Occipital lobe (tissue), 2 donors: ENCODE results near the gene RNF214. TPM values are rescaled to one million over a fixed set of nuclear protein-coding genes. Genes with fewer than 3 reads are reported as not detected.
A peak's percentile ranks its signal among the peaks of the same experiment; 100 is the strongest.

Experiments used
- DNase-seq: peaks from one replicate; lab custom pipeline; 2025; lab: John Stamatoyannopoulos, UW
- total RNA-seq: library from RNA; depleted of rRNA; stranded (reverse); fragments of >200 nt; gene quantifications from one replicate; pipeline ENCODE4 v1.2.3, GENCODE V29; 2014

RNF214 gene
- total RNA-seq, 1 donor from 2014 or later: 16.4 TPM

DNA sequence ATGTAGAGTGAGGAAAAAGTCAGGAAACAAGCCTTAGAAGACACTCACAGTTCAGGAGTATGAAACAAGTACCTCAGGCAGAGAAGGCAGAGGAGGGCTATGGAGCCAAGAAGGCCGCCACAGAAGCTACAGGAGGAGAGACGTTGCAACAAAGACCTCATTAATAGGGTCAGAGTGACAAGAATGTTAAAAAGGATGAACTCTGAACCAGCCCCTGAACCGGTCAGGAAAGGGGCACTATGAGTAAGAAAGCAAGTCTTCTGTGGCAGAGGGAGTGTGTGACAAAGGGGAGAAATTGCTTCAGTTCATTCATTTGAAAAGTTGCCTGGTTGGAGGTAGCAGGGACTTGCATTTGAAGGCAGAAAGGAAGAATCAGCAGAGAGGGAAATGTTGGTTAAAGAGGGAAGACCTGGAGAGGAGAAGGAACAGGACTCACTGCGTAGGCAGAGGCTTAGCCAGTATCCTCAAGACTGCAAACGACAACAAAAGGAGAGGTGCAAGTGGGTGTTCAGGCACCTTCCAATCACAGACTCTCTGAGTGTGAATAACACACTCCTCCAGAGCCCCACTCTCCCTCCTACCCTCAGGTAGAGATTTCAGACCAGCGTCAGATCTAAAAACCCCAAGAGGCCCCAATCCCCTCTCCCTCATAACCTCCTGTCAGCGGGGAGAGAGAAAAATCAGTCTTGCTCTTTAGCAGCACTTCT is 17.9 kb upstream of the RNF214 start:
- no peak for DNase-seq

DNA sequence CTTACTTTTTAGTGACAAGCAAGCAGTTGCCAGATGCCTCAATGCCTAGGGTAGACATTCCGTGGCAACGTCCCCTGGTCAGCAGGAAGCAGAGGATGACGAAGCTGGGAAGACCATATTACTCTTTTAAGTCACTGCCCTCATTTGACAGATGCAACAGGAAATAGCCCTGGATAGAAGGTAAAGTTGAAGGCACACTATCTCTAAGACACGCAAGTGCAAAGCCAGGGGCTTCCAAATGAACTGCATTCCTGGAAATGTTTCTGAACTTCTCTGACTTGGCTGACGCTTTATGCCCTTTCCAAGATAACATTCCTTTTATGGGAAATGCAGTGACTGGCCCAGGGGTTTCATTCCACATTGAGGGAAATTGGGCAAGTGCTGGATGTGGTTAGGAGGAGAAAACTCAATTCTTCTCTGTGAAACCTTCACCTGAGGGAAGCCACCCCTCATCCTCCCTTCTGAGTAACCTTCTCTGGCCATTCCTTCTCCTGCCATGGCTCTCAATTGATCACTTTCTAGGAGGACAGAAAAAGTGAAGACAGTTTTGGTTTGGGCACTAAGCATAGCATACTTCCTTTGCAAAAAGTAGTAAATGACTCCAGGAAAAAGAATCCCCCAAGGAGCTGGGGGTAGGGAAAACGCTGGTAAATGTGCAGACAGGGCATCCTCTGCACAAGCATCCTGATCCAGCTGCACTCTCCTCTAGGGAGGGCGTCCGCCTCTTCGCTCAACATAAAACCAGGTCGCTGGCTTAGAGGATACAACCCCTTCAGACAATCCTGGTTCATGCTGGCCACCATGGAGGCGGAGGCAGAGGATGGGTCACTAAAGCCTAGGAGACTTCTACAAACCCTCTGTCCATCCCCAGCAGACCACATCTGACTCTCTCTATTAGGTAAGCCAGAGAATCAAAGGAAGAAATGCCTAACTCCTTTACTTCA is 15.1 kb upstream of the RNF214 start:
- DNase-seq: no peak

DNA sequence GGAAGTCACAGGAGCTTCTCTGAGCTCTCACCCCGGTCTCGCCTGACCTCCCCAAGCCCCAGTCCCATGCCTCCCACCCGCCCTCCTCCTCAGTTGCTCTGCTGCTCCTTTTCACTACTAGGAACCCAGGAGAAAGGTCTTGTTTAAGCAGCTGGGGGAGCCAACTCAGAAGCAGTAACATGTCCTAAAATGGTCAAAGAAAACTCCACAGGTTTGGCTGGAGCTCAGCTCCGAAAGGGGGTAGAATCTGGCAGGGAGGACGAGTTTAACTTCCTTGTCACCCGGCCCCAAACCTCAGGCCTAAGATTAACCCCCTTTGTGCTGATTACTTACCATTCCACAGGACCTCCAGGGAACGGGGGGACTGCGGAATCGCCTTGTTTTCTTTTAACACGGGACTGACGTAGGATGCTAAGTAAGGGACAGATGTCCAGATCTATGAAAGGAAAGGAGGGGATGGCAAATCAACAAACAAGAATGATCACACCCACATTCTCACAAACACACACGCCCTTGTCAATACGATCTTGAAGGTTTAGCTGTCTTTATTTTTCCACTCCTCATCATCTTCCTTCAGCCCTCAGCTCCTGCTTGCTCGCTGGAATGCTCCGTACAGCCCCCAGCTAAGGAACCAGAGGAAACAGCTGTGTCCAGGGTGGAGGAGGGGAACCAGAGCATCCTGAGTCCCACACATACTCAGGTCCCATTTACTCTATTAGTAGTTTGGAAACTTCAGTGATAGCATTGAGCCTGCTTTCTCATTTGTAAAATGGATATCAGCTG is 14.1 kb upstream of the RNF214 start:
- DNase-seq: no peak

DNA sequence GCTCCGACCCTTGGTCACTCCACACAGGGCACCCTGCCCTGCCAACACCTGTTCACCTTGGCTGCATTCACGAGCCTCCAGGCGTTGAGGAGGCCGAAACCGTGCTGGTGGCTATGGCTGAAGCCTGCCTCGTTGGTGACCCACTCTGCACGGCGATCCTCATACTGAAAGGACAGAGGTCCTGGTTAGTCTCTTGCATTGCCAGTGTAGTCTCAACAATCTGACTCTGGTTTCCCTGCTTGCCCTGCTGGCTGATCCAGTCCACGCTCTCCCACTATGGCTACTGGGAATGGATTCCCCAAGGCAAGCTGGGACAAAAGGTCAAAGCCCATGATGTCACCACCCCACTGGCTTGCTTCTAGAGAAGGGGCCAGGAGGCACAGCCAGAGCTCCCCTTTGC is 13.5 kb upstream of the RNF214 start:
- DNase-seq: no peak

DNA sequence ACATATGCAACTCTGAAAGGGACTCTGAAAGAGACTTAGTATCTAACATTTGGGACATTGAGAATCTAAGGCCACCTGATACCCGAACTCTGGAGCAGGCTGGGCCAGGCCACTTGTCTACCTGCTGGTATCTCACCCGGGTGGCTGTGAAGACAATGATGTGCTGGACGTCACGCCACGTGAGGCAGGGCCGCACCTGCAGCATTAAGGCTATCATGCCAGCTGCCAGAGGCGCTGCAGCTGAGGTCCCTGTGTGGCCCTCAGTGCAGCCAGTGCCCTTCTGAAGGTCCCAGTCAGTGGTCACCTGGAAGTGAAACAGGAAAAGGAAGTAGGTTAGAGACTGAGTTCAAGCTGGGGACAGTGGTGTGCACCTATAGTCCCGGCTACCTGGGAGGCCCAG is 13.0 kb upstream of the RNF214 start:
- DNase-seq: no peak

DNA sequence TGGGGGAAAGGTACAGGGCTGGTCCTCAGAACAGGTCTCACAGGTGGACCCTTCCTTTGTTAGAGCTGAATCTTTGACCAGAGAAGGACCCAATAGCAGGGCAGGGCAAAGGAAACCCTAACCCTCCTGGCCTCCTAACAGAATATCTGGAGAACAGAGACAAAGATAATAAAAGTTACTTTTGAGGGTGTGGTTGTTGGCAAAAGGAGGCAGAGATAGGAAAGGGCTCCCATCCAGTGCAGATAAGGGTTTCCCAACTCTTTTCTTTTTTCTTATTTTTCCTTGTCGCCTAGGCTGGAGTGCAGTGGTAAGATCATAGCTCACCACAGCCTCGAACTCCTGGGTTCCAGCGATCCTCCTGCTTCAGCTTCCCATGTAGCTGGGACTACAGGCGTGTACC is 12.5 kb upstream of the RNF214 start:
- DNase-seq: no peak

DNA sequence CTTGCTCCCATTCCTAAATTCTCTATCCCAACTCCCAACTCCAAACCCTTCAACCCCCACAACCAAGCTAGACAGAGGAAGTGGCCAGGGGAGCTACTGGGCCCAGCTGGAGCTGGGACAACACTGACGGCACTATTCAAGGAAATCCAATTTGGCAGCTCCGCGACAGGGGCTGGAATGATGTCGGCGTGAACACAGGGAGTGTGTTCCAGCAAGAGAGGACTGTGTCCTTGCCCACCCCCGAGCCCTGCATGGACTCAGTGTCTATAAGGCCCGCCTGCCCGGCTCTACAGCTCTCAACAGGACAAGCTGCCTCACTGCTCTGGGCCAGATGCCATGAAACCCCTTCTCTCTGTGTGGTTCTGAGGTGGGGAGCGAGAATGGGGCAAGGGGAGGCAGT is 11.9 kb upstream of the RNF214 start:
- no peak for DNase-seq

DNA sequence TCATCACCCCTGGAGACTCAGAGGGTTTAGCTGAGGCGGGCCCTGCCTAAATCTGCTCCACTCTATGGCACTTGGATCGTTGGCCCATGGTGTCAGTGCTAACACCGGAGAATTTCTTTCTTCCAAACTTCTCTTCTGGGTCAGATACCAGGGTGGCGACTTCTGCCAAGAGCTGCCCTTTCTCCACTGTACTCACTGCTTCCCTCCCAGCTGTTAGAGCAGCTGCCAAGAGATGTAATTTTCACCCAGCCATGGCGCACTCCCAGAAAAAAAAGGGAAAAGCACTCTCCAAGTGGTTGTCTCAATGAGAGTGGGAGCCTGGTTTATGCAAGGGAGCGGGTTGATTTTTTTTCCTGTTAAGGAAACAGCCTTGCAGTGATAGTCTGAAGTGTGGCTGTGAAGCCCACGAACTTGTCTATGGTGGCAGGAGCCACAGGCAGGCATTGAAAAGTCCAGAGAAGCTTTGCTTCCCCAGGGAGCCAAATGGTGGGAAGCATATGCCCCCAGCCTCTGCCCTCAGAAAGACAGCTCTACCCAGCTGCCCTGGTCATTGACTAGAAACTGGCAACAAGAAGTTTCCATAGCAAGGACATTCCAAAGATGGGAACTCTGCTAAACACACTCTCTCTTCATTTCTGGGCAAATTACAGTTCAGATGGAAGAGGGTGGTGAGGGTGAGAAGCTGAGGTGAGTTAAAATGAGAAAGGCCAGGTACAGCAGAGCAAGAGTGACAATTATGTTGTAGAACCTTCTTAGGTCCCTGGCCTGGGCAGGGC is 11.3 kb upstream of the RNF214 start:
- DNase-seq: no peak

DNA sequence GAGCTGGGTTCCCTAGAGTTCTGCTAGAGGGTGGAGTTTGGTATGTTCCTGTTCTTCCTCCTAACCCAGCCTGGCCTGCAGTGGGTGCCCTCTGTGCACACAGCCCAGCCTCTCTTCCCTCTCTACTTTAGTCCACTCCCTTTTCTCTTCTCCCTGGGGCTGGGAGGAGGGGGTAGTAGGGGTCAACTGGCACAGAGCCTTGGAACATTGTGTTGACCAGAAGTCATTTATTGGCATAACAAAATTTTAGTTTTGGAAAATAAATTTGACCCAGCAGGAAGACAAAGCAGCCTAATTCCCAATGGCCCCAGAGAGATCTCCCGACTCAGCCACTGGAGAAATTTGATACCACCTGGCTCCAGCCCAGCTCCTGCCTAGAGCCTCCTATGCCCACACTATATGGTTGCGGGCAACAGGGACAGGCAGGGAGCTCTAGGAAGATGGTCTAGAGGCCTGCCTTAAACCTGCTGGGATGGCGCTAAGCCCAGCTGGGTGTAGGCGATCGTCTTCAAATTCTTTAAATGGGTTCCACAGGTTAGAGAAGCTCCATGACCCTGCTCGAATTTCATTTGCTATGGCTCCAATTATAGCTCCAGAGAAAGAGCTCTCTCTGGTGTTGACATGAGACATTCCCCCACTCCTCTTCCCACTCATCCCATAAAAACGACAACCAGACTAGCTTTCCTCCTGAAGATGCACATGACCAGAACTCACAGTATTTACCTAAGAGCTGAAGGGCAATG is 10.5 kb upstream of the RNF214 start:
- no peak for DNase-seq

DNA sequence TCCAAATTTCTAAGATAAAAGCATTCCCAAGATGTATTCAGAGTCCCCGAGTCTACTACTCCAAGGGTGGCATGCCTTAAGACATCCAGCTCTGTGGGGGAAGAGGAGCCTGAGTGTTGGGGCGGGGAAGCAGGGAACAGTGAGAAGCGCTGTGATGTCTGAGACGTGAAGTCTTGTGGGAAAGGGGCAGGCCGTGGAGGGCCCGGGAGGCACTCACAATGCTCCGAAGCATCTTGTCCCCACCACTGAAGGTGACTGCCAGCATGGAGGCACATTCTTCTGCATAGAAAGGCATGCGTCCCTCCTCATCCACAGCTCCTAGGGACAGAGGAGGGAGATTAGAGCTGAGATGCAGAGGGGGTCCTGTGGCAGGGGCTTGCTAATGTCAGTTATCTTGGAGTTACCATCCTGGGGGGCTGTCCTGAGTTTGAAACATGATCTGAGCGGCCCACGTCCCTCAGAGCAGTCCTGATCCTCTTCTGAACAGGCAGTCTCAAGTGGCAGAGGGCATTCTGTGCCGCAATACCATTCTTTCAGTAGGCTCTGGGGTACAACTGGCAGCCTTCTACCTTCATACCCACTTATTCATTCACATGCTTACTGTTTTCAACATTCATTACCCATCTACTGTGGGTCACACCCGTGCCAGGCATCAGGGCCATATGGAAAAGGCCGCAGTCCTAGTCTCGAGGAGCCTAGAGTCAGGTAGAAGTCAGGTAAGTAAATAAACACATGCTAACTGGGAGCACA is 9.3 kb upstream of the RNF214 start:
- no peak for DNase-seq

DNA sequence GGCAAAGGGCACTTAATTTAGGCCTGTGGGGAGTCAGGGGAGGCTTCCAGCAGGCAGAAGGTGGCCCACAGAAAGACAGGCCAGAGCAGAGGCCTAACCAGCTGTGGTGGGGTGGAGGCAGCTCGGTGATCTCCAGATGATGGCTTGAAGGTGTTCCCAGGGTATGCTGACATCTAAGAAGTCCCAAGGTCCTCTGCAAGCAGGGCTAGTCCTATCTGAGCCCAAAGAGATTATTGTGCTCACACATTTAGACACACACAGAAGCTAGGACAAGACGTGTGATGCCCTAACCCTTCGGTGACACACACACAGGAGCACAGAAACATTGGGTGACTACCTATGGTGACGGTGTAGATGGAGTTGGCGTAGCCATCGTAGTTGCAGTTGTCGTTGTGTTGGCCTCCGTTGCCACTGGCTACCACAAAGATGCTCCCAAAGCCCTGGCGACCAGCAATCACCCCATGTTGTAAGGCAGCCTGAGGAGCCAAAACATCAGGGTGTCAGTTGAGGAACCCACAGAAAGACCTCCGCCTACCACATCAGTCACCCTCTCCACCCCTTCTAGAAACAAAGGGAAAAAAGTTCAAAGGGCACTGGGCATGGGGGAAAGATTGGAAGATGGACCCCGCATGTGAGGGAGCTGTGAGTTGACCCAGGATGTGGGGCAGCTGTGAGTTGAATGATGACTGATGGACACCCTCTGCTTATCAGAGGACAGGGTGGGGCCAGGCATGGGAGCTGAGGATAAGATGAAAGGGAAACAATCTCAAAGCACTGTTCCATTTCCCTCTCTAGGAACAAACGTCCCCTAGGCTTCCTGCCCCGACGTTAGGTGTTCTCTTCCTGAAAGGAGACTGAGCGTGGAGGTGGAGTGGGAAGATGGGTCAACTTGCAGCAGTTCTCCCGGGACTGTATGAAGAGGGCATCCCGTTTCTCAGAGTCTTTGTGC is 8.5 kb upstream of the RNF214 start:
- DNase-seq: no peak

DNA sequence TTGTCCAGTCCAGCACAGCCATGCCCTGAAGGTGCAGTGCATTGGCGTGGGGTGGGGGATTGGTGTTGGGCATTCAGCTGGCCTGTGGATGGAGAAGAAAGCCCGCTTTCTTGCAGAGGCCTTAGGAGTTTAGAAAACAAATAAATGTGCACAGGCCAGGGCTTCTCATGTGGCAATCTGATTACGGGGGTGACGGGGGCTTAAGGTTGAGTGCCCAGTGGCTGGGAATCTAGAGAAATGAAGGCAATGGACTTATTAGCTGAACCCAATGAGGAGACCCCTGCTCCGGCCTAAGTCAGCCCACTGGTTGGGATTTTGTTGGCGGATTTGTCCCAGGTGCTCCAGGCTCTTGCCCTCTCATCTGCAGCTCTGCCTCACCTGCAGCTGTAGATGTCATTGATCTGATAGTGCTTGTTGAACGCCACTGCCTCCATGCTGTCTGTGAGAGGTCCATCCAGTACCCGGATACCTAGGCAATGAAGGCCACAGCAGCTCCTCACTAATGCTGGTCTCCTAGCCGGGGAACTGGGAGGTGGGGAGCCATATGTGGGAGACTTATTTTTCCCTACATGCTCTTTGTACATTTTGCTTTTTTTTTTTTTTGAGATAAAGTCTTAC is 6.8 kb upstream of the RNF214 start:
- DNase-seq: no peak

DNA sequence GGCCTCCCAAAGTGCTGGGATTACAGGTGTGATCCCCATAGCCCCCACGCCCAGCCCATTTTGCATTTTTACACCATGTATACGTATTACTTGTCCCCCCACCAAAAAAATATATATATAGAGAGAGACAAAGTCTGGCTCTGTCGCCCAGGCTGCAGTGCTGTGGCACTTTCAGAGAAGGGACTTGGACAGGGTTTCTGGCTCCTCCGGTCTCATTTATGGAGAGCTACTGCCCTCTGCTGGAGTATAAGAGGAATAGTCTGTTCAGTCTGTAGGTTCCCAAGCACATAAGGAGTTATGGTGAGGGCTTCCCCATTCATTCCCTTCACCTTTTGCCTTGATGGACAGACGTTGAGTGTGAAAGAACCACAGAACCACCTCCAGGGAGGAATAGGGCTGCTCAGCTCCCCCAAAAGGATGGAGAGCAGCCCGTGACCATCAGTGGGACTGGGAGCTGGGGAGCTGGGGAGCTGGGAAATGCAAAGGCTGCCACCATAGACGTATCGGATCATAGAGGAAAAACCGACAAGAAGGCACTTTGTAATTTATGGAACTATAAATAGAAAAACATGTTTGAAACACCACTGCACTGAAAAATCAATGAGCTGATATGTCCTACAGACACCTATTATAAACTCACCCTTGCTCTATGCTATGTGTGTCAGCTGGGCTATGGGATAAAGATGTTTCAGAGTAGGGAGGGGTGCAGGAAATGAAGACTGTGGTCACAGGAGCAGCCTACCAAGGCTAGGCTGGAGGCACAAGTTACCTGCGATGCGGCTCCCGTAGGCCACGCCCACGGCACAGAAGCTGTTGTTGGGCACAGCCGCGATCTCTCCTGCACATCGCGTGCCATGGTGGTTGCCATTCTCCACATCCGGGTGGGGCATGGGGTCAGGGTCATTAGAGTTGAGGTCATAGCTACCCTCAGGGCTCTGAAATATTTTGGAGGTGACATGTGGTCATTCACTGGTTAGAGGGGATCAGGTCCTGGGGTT is 5.8 kb upstream of the RNF214 start:
- DNase-seq: peak; percentile 35

DNA sequence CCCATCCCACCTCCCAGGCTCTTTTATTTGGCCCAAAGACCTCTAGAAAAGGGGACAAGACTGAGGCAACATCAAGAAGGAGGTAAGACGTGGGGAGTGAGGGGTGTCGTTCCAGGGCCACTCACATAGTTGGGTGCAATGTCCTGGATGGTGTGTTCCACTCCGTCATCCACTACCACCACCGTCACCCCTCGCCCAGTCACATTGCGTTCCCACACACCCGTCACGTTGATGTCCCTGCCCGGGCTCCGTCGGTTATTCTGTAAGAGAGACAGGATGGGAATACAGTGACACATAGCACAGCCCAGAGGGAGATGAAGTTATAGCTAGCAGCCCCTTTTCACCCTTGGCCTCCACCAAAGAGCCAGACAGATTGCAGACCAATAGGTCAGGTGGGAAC is 4.4 kb upstream of the RNF214 start:
- DNase-seq: no peak

DNA sequence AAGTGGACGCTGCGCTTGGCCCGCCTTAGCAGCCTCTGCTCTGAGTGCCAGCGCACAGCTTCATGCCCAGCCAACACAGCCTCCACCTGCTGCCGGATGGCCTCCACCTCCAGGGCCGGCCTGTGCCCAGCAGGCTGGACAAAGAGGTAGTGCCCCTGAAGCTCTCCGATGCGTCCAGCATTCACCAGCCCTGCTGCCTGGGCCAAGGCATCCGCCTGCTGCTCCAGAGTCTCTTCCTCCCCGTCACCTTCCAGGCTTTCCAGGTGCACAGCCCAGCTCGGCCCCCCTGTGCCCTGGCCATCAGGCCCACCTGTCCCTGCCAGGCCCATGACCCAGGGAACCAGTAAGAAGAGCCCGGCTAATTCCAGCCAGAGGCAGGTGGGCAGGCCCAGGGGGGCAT is 3.1 kb upstream of the RNF214 start:
- DNase-seq: no peak

DNA sequence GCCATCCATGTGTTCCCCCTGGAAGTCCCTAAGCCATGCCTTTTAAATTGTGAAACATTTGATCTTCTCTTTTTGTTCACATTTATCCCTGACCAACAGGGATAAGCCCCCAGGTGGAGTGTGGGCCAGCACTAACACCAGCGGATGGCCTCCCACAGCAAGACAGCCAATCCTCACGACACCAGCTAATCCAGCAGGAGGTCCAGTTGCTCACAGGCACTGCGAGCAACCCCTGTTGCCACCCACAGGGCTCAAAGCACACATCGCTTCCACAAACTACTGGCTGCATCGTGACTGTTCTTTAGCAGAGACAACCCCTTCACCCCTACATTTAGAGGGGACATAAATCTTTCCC is 2.6 kb upstream of the RNF214 start:
- no peak for DNase-seq
